EL (cell line): ENCODE measurements around the gene MAP3K10.

Experiments used
- DNase-seq: peaks from one replicate; pipeline ENCODE4 v3.0.0-alpha.2; 2016

Gene MAP3K10

DNA sequence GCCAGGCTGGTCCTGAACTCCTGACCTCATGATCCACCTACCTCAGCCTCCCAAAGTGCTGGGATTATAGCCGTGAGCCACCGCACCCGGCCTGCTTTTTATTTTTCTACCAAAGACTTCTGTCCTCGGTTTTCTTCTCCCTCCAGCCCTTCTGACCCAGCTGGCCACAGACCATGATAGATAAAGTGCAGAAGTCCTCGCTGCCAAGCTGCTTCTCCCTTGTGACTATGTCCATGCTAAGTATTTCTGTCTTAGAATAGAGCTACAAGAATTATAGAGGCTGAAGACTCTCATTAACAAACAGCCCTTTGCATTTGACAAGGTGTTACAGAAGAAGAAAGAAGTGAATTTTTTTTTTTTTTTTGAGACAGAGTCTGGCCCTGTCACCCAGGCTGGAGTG, 15.4 kb upstream of the MAP3K10 start:
- no peak for DNase-seq

- DNase-seq, result no peak
Measured at GRCh38 chr19:40177286-40178070, 13.7 kb upstream of the MAP3K10 start.

- DNase-seq, result no peak
Measured at GRCh38 chr19:40178756-40179155, 12.5 kb upstream of the MAP3K10 start.

- DNase-seq, result no peak
Measured at GRCh38 chr19:40184273-40184672, 7.0 kb upstream of the MAP3K10 start.

DNA sequence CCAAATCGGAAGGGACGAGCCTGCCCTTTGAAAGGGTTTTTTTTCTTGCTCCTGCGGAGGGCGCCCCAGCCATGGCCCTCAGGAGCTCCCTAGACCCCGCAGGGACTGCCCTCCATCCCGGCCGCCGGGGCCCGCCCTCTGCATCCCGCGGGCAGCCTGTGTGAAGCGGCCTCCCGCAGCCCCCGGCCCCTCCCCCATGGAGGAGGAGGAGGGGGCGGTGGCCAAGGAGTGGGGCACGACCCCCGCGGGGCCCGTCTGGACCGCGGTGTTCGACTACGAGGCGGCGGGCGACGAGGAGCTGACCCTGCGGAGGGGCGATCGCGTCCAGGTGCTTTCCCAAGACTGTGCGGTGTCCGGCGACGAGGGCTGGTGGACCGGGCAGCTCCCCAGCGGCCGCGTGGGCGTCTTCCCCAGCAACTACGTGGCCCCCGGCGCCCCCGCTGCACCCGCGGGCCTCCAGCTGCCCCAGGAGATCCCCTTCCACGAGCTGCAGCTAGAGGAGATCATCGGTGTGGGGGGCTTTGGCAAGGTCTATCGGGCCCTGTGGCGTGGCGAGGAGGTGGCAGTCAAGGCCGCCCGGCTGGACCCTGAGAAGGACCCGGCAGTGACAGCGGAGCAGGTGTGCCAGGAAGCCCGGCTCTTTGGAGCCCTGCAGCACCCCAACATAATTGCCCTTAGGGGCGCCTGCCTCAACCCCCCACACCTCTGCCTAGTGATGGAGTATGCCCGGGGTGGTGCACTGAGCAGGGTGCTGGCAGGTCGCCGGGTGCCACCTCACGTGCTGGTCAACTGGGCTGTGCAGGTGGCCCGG, 815 bp downstream of the MAP3K10 start:
- peak; percentile 38 for DNase-seq

DNA sequence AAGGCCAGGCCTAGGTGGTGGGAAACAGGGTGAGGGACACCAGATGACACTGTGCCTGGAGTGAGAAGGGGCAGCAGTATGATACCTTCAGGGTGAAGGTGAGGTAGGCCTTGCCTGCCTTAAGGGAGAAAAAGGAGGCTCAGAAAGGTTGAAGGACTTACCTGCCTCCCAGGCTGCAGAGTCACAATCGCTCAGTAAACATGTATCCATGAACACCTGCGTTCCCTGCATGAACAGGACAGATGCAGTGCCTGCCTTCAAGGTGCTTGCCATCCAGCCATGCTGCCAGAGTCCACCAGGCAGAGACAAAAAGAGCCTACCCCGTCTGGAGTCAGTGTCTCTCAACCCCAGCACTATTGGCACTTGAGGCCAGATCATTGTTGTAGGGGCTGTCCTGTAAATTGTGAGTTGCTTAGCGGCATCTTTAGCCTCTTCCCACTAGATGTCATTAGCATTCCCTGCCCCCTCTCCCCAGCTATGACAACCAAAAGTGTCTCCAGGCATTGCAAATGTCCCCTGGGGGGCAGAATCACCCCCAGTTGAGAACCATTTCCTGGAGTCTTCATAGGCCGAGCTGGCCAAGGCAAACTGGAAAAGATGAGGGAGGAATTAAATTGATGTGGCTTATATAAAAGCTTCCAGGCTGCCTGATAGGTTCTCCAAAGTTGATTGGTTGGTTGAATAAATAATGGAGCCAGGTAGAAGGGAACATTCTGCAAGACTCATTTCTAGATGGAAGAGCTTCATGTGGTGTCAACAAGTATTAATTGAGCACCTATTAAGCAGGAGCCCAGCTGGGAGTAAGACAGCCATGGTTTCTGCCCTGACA, 1.7 kb downstream of the MAP3K10 start:
- no peak for DNase-seq

GRCh38 chr19:40193587-40193849, 2.3 kb downstream of the MAP3K10 start:
- DNase-seq, result peak; percentile 31

GRCh38 chr19:40198272-40198990, 7.2 kb downstream of the MAP3K10 start:
- DNase-seq, result no peak

DNA sequence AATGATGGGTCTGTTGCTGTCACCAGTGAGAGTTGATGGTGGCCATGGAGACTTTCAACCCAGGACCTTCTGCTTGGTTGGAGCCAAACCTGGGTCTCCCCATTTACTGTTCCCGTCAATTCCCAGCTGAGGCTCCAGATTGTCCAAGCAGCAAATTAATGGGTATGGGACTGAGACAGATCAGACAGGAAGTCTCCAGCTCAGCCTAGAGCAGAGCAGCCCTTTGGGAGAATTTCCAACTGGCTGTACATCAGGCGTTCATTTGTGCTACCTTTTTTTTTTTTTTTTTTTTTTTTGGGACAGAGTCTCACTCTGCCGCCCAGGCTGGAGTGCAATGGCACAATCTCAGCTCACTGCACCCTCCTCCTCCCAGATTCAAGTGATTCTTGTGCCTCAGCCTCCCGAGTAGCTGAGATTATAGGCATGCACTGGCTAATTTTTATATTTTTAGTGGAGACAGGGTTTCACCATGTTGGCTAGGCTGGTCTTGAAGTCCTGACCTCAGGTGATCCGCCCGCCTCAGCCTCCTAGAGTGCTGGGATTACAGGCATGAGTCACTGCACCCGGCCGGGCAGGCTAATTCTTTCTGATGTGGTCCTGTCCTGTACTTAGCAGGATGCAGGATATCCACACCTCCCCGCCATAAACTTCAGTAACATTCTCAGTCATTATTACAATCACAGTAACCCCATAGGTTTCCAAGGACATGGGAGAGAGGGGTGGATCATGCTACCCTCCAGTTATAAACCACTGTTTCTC, 9.3 kb downstream of the MAP3K10 start:
- no peak for DNase-seq

DNA sequence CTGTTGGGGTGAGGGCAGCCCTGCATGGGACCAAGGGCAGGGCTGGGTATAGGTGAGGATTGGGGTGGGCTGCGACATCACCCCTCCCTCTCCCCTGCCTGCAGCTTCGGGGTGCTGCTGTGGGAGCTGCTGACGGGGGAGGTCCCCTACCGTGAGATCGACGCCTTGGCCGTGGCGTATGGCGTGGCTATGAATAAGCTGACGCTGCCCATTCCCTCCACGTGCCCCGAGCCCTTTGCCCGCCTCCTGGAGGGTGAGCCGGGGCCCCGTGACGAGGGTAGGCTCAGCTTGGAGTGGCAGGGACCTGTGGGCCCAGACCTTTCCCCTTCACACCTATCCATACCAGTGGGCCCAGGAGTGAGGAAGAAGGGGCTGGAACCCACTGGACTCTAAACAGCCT, 13.2 kb downstream of the MAP3K10 start:
- no peak for DNase-seq

DNA sequence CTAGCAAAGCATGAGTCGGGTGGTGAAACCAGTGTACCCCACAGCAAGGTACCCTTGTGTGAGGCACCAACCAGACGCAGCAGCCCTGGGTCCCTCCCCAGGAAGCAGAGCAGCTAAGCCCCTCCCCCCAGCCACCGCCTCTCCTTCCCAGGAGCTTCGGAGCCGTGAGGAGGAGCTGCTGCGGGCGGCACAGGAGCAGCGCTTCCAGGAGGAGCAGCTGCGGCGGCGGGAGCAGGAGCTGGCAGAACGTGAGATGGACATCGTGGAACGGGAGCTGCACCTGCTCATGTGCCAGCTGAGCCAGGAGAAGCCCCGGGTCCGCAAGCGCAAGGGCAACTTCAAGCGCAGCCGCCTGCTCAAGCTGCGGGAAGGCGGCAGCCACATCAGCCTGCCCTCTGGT, 14.5 kb downstream of the MAP3K10 start:
- no peak for DNase-seq

DNA sequence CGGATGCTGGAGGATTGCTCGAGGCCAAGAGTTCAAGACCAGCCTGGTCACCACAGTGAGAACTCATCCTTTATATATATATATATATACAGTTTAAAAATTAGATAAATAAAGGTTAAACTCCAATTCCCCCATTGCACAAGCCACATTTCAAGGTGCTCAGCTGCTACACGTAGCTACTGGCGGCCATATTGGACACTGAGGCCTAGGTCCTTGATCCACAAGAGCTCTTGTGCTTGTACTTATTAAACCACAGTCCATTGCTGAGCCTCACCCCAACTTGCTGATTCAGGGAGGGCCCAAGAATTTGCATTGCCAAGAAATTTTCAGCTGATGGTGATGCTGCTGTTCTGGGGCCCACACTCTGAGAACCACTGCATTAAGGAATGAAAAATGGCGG, 17.4 kb downstream of the MAP3K10 start:
- no peak for DNase-seq

- no peak for DNase-seq
Measured at GRCh38 chr19:40210889-40211288, 19.7 kb downstream of the MAP3K10 start.

GRCh38 chr19:40213251-40213829, 22.1 kb downstream of the MAP3K10 start:
- DNase-seq, result no peak

- DNase-seq, result no peak
Measured at GRCh38 chr19:40213882-40214570, 22.8 kb downstream of the MAP3K10 start.

- DNase-seq, result no peak
Measured at GRCh38 chr19:40214936-40215335, 23.7 kb downstream of the MAP3K10 start.

GRCh38 chr19:40216013-40216776, 25.0 kb downstream of the MAP3K10 start:
- DNase-seq, result no peak

GRCh38 chr19:40216777-40217026, 25.5 kb downstream of the MAP3K10 start:
- DNase-seq, result no peak

GRCh38 chr19:40217027-40217810, 26.0 kb downstream of the MAP3K10 start:
- no peak for DNase-seq
